Stomach (tissue), 9 donors: ENCODE measurements around the gene PTPRE. TPM values are rescaled to one million over a fixed set of nuclear protein-coding genes. Genes with fewer than 3 reads are reported as not detected.

ENCODE experiments used
- DNase-seq, 2 donors: peaks; one replicate each; pipeline versions ENCODE4 v3.0.0 to v3.0.0-alpha.2; 2013 to 2019
- H3K27ac ChIP-seq, 5 donors: fragments of 200-600 bp in 4 of 5; sonication (generic) in 4 of 5; one replicate each; pipeline ENCODE4 v1.5.1; 2013 to 2019; ENCODE audit warnings: mild to moderate bottlenecking in 1 of 5, moderate library complexity in 1 of 5
- H3K27me3 ChIP-seq, 3 donors: fragments of 200-600 bp; sonication (generic); one replicate each; pipeline ENCODE4 v1.5.1; 2017 to 2019; ENCODE audit warnings: mixed run types in 1 of 3
- H3K36me3 ChIP-seq, 4 donors: fragments of 200-600 bp; sonication (generic); 1 replicate in 3 of 4; 2 replicates in 1 of 4; pipeline ENCODE4 v1.5.1; 2016 to 2019
- H3K4me1 ChIP-seq, 4 donors: fragments of 200-600 bp; sonication (generic); one replicate each; pipeline ENCODE4 v1.5.1; 2016 to 2019
- H3K4me3 ChIP-seq, 4 donors: fragments of 200-600 bp; sonication (generic) in 3 of 4; one replicate each; pipeline ENCODE4 v1.5.1; 2016 to 2019; ENCODE audit warnings: mild to moderate bottlenecking in 1 of 4
- H3K9me3 ChIP-seq, 4 donors: fragments of 200-600 bp; sonication (generic); one replicate each; pipeline ENCODE4 v1.5.1; 2016 to 2019
- EP300 ChIP-seq: sonication (generic); formaldehyde crosslinking; IDR thresholded peaks from one replicate; pipeline ENCODE4 v1.6.1; 2017; ENCODE audit warnings: antibody characterized with exemption
- POLR2A ChIP-seq, 4 donors: fragments of 450-650 bp; IDR thresholded peaks; one replicate each; pipeline ENCODE4 v1.6.1; 2016; ENCODE audit warnings: antibody characterized with exemption in 4 of 4, control low read depth in 2 of 4, mild to moderate bottlenecking in 1 of 4, moderate library complexity in 1 of 4
- POLR2AphosphoS5 ChIP-seq, 3 donors: sonication (generic); formaldehyde crosslinking; IDR thresholded peaks; one replicate each; pipeline ENCODE4 v1.6.1; 2016; ENCODE audit warnings: antibody characterized with exemption in 3 of 3
- WGBS, 5 donors: extraction: QIAGEN DNeasy Blood & Tissue Kit in 3 of 5; methylation state at CpG; one replicate each; pipeline versions ENCODE4 v1.1.5 to v1.1.7; 2013 to 2018; 5-methylcytosine and 5-hydroxymethylcytosine counted together
- intact Hi-C: fragments of 100-400 bp; cut with DNase I; formaldehyde crosslinking; loops from one replicate; pipeline ENCODE4 v1.15.1; 2023; ENCODE audit warnings: low total_unique reads
- polyA plus RNA-seq, 3 donors: library from polyadenylated mRNA; stranded (reverse); fragments of 200-250 nt; gene quantifications; one replicate each; pipeline ENCODE4 v1.2.3, GENCODE V29; 2013
- total RNA-seq, 5 donors: library from RNA; depleted of rRNA; stranded (reverse); fragments of >200 nt; gene quantifications; one replicate each; pipeline versions ENCODE4 v1.1.0 to v1.2.3, GENCODE V29; 2014 to 2016
- TF ChIP-seq, protein P1 (sequence below), 7 experiments: fragments of 450-650 bp in 4 of 7; fragments of 200-600 bp in 3 of 7; sonication (generic) in 3 of 7; IDR thresholded peaks; one replicate each; pipeline ENCODE4 v1.5.1; 2016 to 2019; ENCODE audit warnings: antibody characterized with exemption in 7 of 7, control low read depth in 2 of 7, mild to moderate bottlenecking in 1 of 7
- donor health status: healthy with polysubstance abuse.
- donor health status: Bipolar disorder and iron deficiency.
- donor health status: healthy.

The PTPRE gene
- total and polyA plus RNA-seq, 8 donors = 4.0 to 26.4 (median 8.9) TPM

DNA sequence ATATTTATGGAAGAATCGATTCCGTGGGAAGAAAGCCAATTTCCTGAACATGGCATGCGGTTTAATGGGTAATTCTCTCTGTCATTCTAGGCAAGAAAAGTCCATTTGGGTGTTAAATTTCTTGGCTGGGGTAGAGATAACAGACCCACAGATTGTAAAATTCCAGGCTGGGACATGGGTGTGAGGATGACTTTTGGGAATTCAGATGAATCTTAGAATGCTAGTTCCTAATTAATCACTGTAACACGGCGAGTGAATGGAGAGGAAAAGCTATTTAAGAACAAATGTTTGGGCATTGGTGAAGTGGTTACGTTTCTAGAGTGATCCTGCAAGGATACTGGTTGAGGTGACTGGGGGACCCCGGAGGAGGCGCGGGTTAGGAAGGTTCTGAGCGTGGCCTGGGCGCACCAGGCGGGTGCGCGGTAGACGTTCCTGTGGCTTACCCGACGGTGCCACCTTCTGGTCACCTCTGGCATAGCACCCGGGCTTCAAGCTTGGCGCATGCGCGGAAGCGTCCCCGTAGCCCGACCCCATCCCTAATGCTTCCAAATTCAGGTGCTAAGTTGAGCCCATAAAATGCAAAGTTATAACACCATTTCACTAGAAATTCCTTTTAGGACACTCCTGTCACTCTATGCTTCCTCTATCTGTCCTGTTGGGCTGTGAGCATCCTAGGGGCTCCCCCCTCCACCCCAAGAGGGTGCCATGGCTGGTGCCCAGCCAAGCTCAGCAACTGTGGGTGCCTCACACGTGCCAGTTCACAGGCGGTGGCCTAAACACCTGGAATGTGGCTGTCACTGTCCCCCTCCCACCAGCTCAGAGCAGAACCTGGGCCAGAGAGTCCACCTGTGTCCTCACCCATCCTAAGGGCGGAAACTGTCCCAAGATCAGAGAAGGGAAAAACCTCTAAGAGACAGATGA, 104.4 kb downstream of the PTPRE start:
- H3K9me3 ChIP-seq = no peaks in the 10 kb centered on the region
- H3K27ac ChIP-seq = peak overlapping the region in 1 of 5 donors; percentile 6
- TF ChIP-seq POLR2A (IDR thresholded peaks at IDR 0.05) (no peak), POLR2AphosphoS5 (IDR thresholded peaks at IDR 0.05) (peak in 1 of 3 donors; percentile 57), EP300 (no peak)
- TF ChIP-seq, protein P1, sequence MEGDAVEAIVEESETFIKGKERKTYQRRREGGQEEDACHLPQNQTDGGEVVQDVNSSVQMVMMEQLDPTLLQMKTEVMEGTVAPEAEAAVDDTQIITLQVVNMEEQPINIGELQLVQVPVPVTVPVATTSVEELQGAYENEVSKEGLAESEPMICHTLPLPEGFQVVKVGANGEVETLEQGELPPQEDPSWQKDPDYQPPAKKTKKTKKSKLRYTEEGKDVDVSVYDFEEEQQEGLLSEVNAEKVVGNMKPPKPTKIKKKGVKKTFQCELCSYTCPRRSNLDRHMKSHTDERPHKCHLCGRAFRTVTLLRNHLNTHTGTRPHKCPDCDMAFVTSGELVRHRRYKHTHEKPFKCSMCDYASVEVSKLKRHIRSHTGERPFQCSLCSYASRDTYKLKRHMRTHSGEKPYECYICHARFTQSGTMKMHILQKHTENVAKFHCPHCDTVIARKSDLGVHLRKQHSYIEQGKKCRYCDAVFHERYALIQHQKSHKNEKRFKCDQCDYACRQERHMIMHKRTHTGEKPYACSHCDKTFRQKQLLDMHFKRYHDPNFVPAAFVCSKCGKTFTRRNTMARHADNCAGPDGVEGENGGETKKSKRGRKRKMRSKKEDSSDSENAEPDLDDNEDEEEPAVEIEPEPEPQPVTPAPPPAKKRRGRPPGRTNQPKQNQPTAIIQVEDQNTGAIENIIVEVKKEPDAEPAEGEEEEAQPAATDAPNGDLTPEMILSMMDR (IDR thresholded peaks at IDR 0.05) = peak in 6 of 7 experiments; percentile 52 to 99 (median 96)
- peaks cover 0 to 11% (median 0%) of the 10 kb centered on the region in 3 donors for H3K27me3 ChIP-seq
- 13 to 15% (median 15%) methylated on average over 24 to 27 of the region's 27 CpGs for WGBS, 5 donors
- no peak overlapping the region for H3K4me3 ChIP-seq
- peaks cover 10 to 23% (median 11%) of the 10 kb centered on the region in 4 donors for H3K4me1 ChIP-seq
- intact Hi-C loops = no loop called here
- no peaks in the 10 kb centered on the region for H3K36me3 ChIP-seq
- DNase-seq = peak; percentile 87 to 92

DNA sequence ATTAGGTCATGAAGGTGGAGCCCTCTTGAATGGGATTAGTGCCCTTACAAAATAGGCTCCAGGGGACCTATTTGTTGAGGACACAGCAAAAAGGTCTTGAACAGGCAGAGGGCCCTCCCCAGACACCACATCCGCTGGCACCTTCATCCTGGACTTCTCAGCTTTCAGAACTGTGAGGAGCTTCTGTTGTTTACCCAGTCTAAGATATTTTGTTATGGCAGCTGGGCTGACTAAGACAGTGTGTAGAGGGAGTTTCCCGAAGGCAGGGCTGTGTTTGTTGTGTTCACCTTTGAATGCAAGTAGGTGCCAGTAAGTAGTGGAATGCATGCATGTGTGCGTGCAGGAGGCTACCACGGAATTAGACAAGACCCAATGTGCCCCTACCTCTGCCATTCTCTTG, 106.7 kb downstream of the PTPRE start:
- Histone ChIP-seq H3K9me3 (no peaks in the 10 kb centered on the region), H3K27ac (no peak overlapping the region), H3K36me3 (no peaks in the 10 kb centered on the region), H3K4me3 (no peak overlapping the region), H3K27me3 (peaks cover 0 to 14% (median 0%) of the 10 kb centered on the region in 3 donors), H3K4me1 (peaks cover 5 to 16% (median 10%) of the 10 kb centered on the region in 4 donors)
- DNase-seq = no peak
- 79 to 95% (median 85%) methylated on average over 3 to 4 of the region's 4 CpGs for WGBS, 5 donors
- TF ChIP-seq, protein P1 (IDR thresholded peaks at IDR 0.05) = no peak
- TF ChIP-seq POLR2AphosphoS5 (IDR thresholded peaks at IDR 0.05) (no peak), POLR2A (IDR thresholded peaks at IDR 0.05) (no peak), EP300 (no peak)
- intact Hi-C loops = no loop called here

DNA sequence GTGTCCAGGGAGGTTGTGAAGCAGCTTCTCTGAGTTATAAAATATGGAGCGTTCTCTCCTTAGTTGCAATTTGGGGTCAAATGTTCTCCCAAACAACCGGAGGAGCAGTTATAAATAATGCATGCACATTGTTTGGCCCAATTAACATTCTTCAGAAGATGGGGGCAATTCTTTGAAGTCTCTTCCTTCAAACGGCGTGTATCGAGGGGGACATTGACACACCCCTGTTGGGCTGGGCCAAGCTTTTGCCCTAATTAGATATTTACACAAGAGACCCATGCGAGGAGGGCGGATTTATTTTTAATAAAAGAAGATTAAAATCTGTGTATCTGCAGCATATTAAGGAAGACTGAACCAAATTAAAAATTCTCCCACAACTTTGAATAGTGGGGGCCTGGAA, 107.3 kb downstream of the PTPRE start:
- Histone ChIP-seq H3K4me3 (no peak overlapping the region), H3K27me3 (peaks cover 0 to 14% (median 0%) of the 10 kb centered on the region in 3 donors), H3K36me3 (no peaks in the 10 kb centered on the region), H3K27ac (no peak overlapping the region), H3K9me3 (no peaks in the 10 kb centered on the region), H3K4me1 (peaks cover 5 to 12% (median 10%) of the 10 kb centered on the region in 4 donors)
- WGBS, 5 donors = 73 to 85% (median 80%) methylated on average over 7 of the region's 7 CpGs
- DNase-seq = no peak
- no peak for TF ChIP-seq EP300
- no peak for TF ChIP-seq POLR2AphosphoS5 (IDR thresholded peaks at IDR 0.05)
- no peak for TF ChIP-seq POLR2A (IDR thresholded peaks at IDR 0.05)
- intact Hi-C loops = no loop called here

GRCh38 chr10:128016423-128017060, 109.6 kb downstream of the PTPRE start:
- WGBS, 5 donors = 91 to 95% (median 92%) methylated on average over 8 to 12 of the region's 12 CpGs
- Histone ChIP-seq H3K4me1 (peaks cover 0 to 4% (median 3%) of the 10 kb centered on the region in 4 donors), H3K27ac (no peak overlapping the region), H3K4me3 (no peak overlapping the region), H3K27me3 (peaks cover 0 to 14% (median 0%) of the 10 kb centered on the region in 3 donors), H3K9me3 (no peaks in the 10 kb centered on the region), H3K36me3 (no peaks in the 10 kb centered on the region)
- intact Hi-C loops = loop anchor here (5.0 kb wide), 1 partner anchor 56 kb away; no protein-coding TSS in a partner anchor
- DNase-seq = no peak
- TF ChIP-seq POLR2AphosphoS5 (IDR thresholded peaks at IDR 0.05) (no peak), POLR2A (IDR thresholded peaks at IDR 0.05) (no peak), EP300 (no peak)
- TF ChIP-seq, protein P1 (IDR thresholded peaks at IDR 0.05) = no peak
